ENCODE measurements around the gene KCNK7.

DNA sequence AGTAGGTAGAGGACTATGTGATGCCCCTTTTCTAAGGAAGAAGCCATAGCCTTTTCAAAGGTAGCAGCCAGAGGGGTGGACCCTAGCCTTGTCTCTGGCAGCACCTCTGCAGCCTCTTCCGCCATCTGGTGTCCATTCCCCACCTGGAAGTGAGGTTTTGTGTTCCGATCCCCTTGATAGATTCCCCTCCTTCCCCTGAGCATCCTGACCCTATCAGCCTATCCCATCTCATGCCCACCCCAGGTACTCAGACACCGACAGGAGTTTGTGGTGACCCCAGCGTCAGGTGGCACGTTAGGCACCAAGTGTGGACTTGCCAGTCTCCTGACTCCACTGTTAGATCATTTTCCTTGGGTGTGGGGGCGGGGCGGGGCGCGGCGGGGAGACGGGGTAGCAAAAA, 23.7 kb downstream of the KCNK7 start:
- no peak for TF ChIP-seq POLR2AphosphoS5 (IDR thresholded peaks at IDR 0.05; ENCODE audit: low read depth)
- TF ChIP-seq, protein P1, sequence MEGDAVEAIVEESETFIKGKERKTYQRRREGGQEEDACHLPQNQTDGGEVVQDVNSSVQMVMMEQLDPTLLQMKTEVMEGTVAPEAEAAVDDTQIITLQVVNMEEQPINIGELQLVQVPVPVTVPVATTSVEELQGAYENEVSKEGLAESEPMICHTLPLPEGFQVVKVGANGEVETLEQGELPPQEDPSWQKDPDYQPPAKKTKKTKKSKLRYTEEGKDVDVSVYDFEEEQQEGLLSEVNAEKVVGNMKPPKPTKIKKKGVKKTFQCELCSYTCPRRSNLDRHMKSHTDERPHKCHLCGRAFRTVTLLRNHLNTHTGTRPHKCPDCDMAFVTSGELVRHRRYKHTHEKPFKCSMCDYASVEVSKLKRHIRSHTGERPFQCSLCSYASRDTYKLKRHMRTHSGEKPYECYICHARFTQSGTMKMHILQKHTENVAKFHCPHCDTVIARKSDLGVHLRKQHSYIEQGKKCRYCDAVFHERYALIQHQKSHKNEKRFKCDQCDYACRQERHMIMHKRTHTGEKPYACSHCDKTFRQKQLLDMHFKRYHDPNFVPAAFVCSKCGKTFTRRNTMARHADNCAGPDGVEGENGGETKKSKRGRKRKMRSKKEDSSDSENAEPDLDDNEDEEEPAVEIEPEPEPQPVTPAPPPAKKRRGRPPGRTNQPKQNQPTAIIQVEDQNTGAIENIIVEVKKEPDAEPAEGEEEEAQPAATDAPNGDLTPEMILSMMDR (conservative IDR thresholded peaks at IDR 0.05; ENCODE audit: low read depth in 2 of 2): peak; percentile 63 to 77
- TF ChIP-seq CREB1 (CRISPR knock-in tag; IDR thresholded peaks at IDR 0.05; ENCODE audit: low read depth): no peak
- TF ChIP-seq EZH2phosphoT487 (IDR thresholded peaks at IDR 0.05; ENCODE audit: unreplicated experiment): no peak
- no peak for TF ChIP-seq EZH2 (IDR thresholded peaks at IDR 0.05; ENCODE audit: low read depth, unreplicated experiment)
- TF ChIP-seq NANOG (IDR thresholded peaks at IDR 0.05; ENCODE audit: borderline replicate concordance): no peak
- TF ChIP-seq ZNF114 (CRISPR knock-in tag; IDR thresholded peaks at IDR 0.05): no peak
- no peak for TF ChIP-seq JUNB (IDR thresholded peaks at IDR 0.05; ENCODE audit: unreplicated experiment)
- TF ChIP-seq, protein P2, sequence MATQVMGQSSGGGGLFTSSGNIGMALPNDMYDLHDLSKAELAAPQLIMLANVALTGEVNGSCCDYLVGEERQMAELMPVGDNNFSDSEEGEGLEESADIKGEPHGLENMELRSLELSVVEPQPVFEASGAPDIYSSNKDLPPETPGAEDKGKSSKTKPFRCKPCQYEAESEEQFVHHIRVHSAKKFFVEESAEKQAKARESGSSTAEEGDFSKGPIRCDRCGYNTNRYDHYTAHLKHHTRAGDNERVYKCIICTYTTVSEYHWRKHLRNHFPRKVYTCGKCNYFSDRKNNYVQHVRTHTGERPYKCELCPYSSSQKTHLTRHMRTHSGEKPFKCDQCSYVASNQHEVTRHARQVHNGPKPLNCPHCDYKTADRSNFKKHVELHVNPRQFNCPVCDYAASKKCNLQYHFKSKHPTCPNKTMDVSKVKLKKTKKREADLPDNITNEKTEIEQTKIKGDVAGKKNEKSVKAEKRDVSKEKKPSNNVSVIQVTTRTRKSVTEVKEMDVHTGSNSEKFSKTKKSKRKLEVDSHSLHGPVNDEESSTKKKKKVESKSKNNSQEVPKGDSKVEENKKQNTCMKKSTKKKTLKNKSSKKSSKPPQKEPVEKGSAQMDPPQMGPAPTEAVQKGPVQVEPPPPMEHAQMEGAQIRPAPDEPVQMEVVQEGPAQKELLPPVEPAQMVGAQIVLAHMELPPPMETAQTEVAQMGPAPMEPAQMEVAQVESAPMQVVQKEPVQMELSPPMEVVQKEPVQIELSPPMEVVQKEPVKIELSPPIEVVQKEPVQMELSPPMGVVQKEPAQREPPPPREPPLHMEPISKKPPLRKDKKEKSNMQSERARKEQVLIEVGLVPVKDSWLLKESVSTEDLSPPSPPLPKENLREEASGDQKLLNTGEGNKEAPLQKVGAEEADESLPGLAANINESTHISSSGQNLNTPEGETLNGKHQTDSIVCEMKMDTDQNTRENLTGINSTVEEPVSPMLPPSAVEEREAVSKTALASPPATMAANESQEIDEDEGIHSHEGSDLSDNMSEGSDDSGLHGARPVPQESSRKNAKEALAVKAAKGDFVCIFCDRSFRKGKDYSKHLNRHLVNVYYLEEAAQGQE (IDR thresholded peaks at IDR 0.05; ENCODE audit: unreplicated experiment): no peak

Measured in GM23338 (cell line).